Progenitor cell of endocrine pancreas (in vitro differentiated cells): ENCODE data around the gene PVR. TPM values are rescaled to one million over a fixed set of nuclear protein-coding genes. Genes with fewer than 3 reads are reported as not detected.
"Not testable (repeated sequence)": the region's sequence is repeated elsewhere in the genome, so short reads cannot be mapped to it uniquely, and the experiment has no call there.

Source experiments
- DNase-seq: peaks from one replicate; pipeline ENCODE4 v3.0.0; 2021; ENCODE audit warnings: low spot score; ENCODE audit not compliant: unreplicated experiment
- H3K27ac Mint-ChIP-seq: 2 replicates; pipeline ENCODE4 v1.8.0; 2021; ENCODE audit warnings: mild to moderate bottlenecking, moderate library complexity, mixed read lengths
- H3K27me3 Mint-ChIP-seq: 2 replicates; pipeline ENCODE4 v1.8.0; 2021; ENCODE audit warnings: mixed read lengths
- H3K36me3 Mint-ChIP-seq: 2 replicates; pipeline ENCODE4 v1.8.0; 2022; ENCODE audit warnings: mixed read lengths; ENCODE audit not compliant: insufficient read depth
- H3K4me1 Mint-ChIP-seq: 2 replicates; pipeline ENCODE4 v1.8.0; 2021; ENCODE audit warnings: low read depth, mixed read lengths
- H3K4me3 Mint-ChIP-seq: 2 replicates; pipeline ENCODE4 v1.8.0; 2021; ENCODE audit warnings: low read depth, mild to moderate bottlenecking, moderate library complexity, mixed read lengths
- H3K9me3 Mint-ChIP-seq: 2 replicates; pipeline ENCODE4 v1.8.0; 2021; ENCODE audit warnings: low read depth, mixed read lengths
- CTCF ChIP-seq: fragments of 200-600 bp; sonication (generic); IDR thresholded peaks from one replicate; pipeline ENCODE4 v1.5.0; 2021; ENCODE audit warnings: antibody characterized with exemption, mild to moderate bottlenecking; ENCODE audit not compliant: unreplicated experiment
- total RNA-seq: library from RNA; stranded (reverse); gene quantifications from 2 replicates; pipeline ENCODE4 v1.2.1, GENCODE V29; 2021

The PVR gene
- total RNA-seq, 1 donor from 2014 or later: 61.2 TPM

GRCh38 chr19:44662691-44663385, 19.1 kb downstream of the PVR start:
- TF ChIP-seq CTCF: no peak
- Mint-ChIP-seq H3K27me3 (no peaks in the 10 kb centered on the region), H3K9me3 (no peaks in the 10 kb centered on the region), H3K4me3 (no peak overlapping the region), H3K36me3 (peaks cover 22% of the 10 kb centered on the region), H3K27ac (peak overlapping the region; percentile 4), H3K4me1 (no peaks in the 10 kb centered on the region)
- DNase-seq: no peak

GRCh38 chr19:44663996-44664395, 20.3 kb downstream of the PVR start:
- Mint-ChIP-seq H3K36me3 (peaks cover 15% of the 10 kb centered on the region), H3K4me3 (no peak overlapping the region), H3K4me1 (no peaks in the 10 kb centered on the region), H3K27me3 (no peaks in the 10 kb centered on the region), H3K27ac (no peak overlapping the region), H3K9me3 (no peaks in the 10 kb centered on the region)
- no peak for TF ChIP-seq CTCF
- DNase-seq: no peak

GRCh38 chr19:44664976-44665375, 21.3 kb downstream of the PVR start:
- DNase-seq: no peak
- H3K4me1 Mint-ChIP-seq: no peaks in the 10 kb centered on the region
- H3K27ac Mint-ChIP-seq: peak overlapping the region; percentile 33
- no peaks in the 10 kb centered on the region for H3K27me3 Mint-ChIP-seq
- TF ChIP-seq CTCF: no peak
- H3K36me3 Mint-ChIP-seq: peaks cover 16% of the 10 kb centered on the region
- H3K4me3 Mint-ChIP-seq: no peak overlapping the region
- H3K9me3 Mint-ChIP-seq: no peaks in the 10 kb centered on the region

GRCh38 chr19:44666852-44667556, 23.3 kb downstream of the PVR start:
- H3K4me1 Mint-ChIP-seq: no peaks in the 10 kb centered on the region
- TF ChIP-seq CTCF: no peak
- no peak overlapping the region for H3K4me3 Mint-ChIP-seq

GRCh38 chr19:44668985-44669764, 25.5 kb downstream of the PVR start:
- H3K36me3 Mint-ChIP-seq: peaks cover 4% of the 10 kb centered on the region
- no peak for TF ChIP-seq CTCF
- H3K4me3 Mint-ChIP-seq: no peak overlapping the region
- H3K4me1 Mint-ChIP-seq: no peaks in the 10 kb centered on the region
- no peak for DNase-seq
- peak overlapping the region; percentile 14 for H3K27ac Mint-ChIP-seq
- no peaks in the 10 kb centered on the region for H3K9me3 Mint-ChIP-seq
- H3K27me3 Mint-ChIP-seq: no peaks in the 10 kb centered on the region

More at GRCh38 chr19:44666852-44667556, 23.3 kb downstream of the PVR start:
- Mint-ChIP-seq H3K36me3 (peaks cover 10% of the 10 kb centered on the region), H3K9me3 (no peaks in the 10 kb centered on the region), H3K27ac (no peak overlapping the region), H3K27me3 (no peaks in the 10 kb centered on the region)
- DNase-seq: no peak

GRCh38 chr19:44670027-44670426, 26.3 kb downstream of the PVR start:
- DNase-seq, H3K27me3 Mint-ChIP-seq, H3K36me3 Mint-ChIP-seq, H3K27ac Mint-ChIP-seq, H3K9me3 Mint-ChIP-seq, H3K4me1 Mint-ChIP-seq, H3K4me3 Mint-ChIP-seq: not testable (repeated sequence)
